HCT116 (cell line): ENCODE results near the gene ZRANB1. TPM values are rescaled to one million over a fixed set of nuclear protein-coding genes. Genes with fewer than 3 reads are reported as not detected.

Experiments used
- ATAC-seq: fragments of 200-7000 bp; cut with Tn5 transposase; 2 replicates; pipeline ENCODE4 v1.9.1; 2020; ENCODE audit warnings: mild to moderate bottlenecking, moderate library complexity
- BruUV-seq: library from RNA; stranded (reverse); fragments of 400-500 nt; replicated peaks from 2 replicates; lab custom pipeline; 2021; lab: Mats Ljungman, UMichigan
- CTCF ChIA-PET: fragments of 300-600 bp; sonication (Branson Sonifier 250); formaldehyde crosslinking; loops from one replicate; lab custom pipeline; 2021; ENCODE audit warnings: antibody characterized with exemption; lab: Charles Lee
- POLR2A ChIA-PET: fragments of 300-600, 350-600 bp; sonication (Branson Sonifier 250); formaldehyde crosslinking; loops from one replicate; lab custom pipeline; 2021; ENCODE audit warnings: antibody characterized with exemption; lab: Charles Lee
- RAD21 ChIA-PET, 2 experiments: fragments of 300-600 bp; sonication (Branson Sonifier 250); formaldehyde crosslinking; loops; one replicate each; lab custom pipeline; 2023; ENCODE audit warnings: low total read pairs in 2 of 2; ENCODE audit not compliant: uncharacterized antibody in 2 of 2, unreplicated experiment in 2 of 2, low non-redundant PET in 1 of 2; lab: Charles Lee
- DNase-seq: peaks from one replicate; pipeline ENCODE4 v3.0.0-alpha.2; 2010; ENCODE audit warnings: low read depth, low spot score
- H2AFZ ChIP-seq: fragments of 200-600 bp; shearing (Covaris generic), sonication (generic); 2 replicates; pipeline ENCODE4 v1.6.1; 2017; ENCODE audit warnings: low read depth, mixed run types, mixed read lengths, antibody characterized with exemption, low read length; ENCODE audit not compliant: poor library complexity, severe bottlenecking
- H3K27ac ChIP-seq: 2 replicates; pipeline ENCODE4 v1.5.1; 2012; ENCODE audit warnings: low read depth, low read length
- H3K27me3 ChIP-seq: fragments of 200-600 bp; sonication (generic); 2 replicates; pipeline ENCODE4 v1.6.1; 2016; ENCODE audit warnings: mixed run types, low read length, mixed read lengths; ENCODE audit not compliant: insufficient read depth
- H3K36me3 ChIP-seq, 2 experiments: fragments of 200-500 bp in 1 of 2; fragments of 200-600 bp in 1 of 2; sonication (Bioruptor generic) in 1 of 2; sonication (generic) in 1 of 2; 2 replicates each; pipeline versions ENCODE4 v1.5.1 to v1.6.1; 2014 to 2016; ENCODE audit warnings: low read length in 2 of 2, inconsistent platforms in 1 of 2, mixed read lengths in 1 of 2, mixed run types in 1 of 2; ENCODE audit not compliant: insufficient read depth in 2 of 2, control insufficient read depth in 1 of 2
- H3K4me1 ChIP-seq, 2 experiments: fragments of 200-600 bp in 1 of 2; sonication (generic) in 1 of 2; 2 replicates each; pipeline versions ENCODE4 v1.5.1 to v1.6.1; 2012 to 2017; ENCODE audit warnings: low read length in 2 of 2, inconsistent platforms in 1 of 2, mild to moderate bottlenecking in 1 of 2, mixed read lengths in 1 of 2, mixed run types in 1 of 2, moderate library complexity in 1 of 2; ENCODE audit not compliant: insufficient read depth in 2 of 2, control insufficient read depth in 1 of 2
- H3K4me2 ChIP-seq: fragments of 200-600 bp; sonication (generic); 2 replicates; pipeline ENCODE4 v1.6.1; 2017; ENCODE audit warnings: mixed run types, low read length, mixed read lengths
- H3K4me3 ChIP-seq, 2 experiments: fragments of 200-600 bp in 1 of 2; sonication (generic) in 1 of 2; replicated peaks in 1 of 2; 2 replicates each; pipeline ENCODE4 v1.5.1; 2011 to 2016; ENCODE audit warnings: low read length in 2 of 2, control low read depth in 1 of 2, low read depth in 1 of 2, mild to moderate bottlenecking in 1 of 2, mixed read lengths in 1 of 2, mixed run types in 1 of 2
- H3K79me2 ChIP-seq: fragments of 200-600 bp; sonication (generic); 2 replicates; pipeline ENCODE4 v1.6.1; 2017; ENCODE audit warnings: mild to moderate bottlenecking, mixed run types, low read length, moderate library complexity, mixed read lengths; ENCODE audit not compliant: insufficient read depth
- H3K9ac ChIP-seq: fragments of 200-600 bp; sonication (generic); 2 replicates; pipeline ENCODE4 v1.6.1; 2016; ENCODE audit warnings: low read length, mixed read lengths
- H3K9me2 ChIP-seq: fragments of 200-600 bp; sonication (generic), shearing (Covaris generic); 2 replicates; pipeline ENCODE4 v1.6.1; 2017; ENCODE audit warnings: mixed run types, mild to moderate bottlenecking, moderate library complexity; ENCODE audit not compliant: insufficient read depth
- H3K9me3 ChIP-seq, 2 experiments: fragments of 200-500 bp in 1 of 2; fragments of 200-600 bp in 1 of 2; sonication (Bioruptor generic) in 1 of 2; sonication (generic) in 1 of 2; 2 replicates each; pipeline ENCODE4 v1.6.1; 2014 to 2017; ENCODE audit warnings: low read length in 2 of 2, mixed read lengths in 2 of 2, inconsistent platforms in 1 of 2, low read depth in 1 of 2, mild to moderate bottlenecking in 1 of 2, mixed run types in 1 of 2, moderate library complexity in 1 of 2; ENCODE audit not compliant: control insufficient read depth in 1 of 2, insufficient read depth in 1 of 2
- H4K20me1 ChIP-seq: fragments of 200-600 bp; sonication (generic), shearing (Covaris generic); 2 replicates; pipeline ENCODE4 v1.6.1; 2017; ENCODE audit warnings: mixed run types, mild to moderate bottlenecking, moderate library complexity; ENCODE audit not compliant: insufficient read depth
- CBX3 ChIP-seq: IDR thresholded peaks from 2 replicates; pipeline ENCODE4 v1.6.1; 2012; ENCODE audit warnings: low read depth
- EGR1 ChIP-seq: IDR thresholded peaks from 2 replicates; pipeline ENCODE4 v1.6.1; 2012; ENCODE audit warnings: low read depth
- ELF1 ChIP-seq: IDR thresholded peaks from 2 replicates; pipeline ENCODE4 v1.6.1; 2012; ENCODE audit warnings: low read depth, borderline replicate concordance
- EZH2 ChIP-seq: fragments of 200-600 bp; sonication (generic); IDR thresholded peaks from 2 replicates; pipeline ENCODE4 v1.6.1; 2017; ENCODE audit warnings: antibody characterized with exemption, mixed run types
- EZH2phosphoT487 ChIP-seq: fragments of 200-600 bp; IDR thresholded peaks from 2 replicates; pipeline ENCODE4 v1.6.1; 2018; ENCODE audit warnings: antibody characterized with exemption, borderline replicate concordance
- FOSL1 ChIP-seq: IDR thresholded peaks from 2 replicates; pipeline ENCODE4 v1.6.1; 2012; ENCODE audit warnings: low read depth
- JUND ChIP-seq: IDR thresholded peaks from 2 replicates; pipeline ENCODE4 v1.6.1; 2012
- POLR2A ChIP-seq: IDR thresholded peaks from 2 replicates; pipeline ENCODE4 v1.7.0; 2011; ENCODE audit warnings: borderline replicate concordance; ENCODE audit not compliant: insufficient read depth, insufficient read length; ENCODE audit errors: extremely low read depth
- POLR2AphosphoS5 ChIP-seq: IDR thresholded peaks from 2 replicates; pipeline ENCODE4 v1.6.1; 2011; ENCODE audit warnings: mild to moderate bottlenecking, low read depth, low read length, moderate library complexity
- RAD21 ChIP-seq: IDR thresholded peaks from 2 replicates; pipeline ENCODE4 v1.6.1; 2012; ENCODE audit warnings: low read depth, mild to moderate bottlenecking
- SP1 ChIP-seq: IDR thresholded peaks from 2 replicates; pipeline ENCODE4 v1.6.1; 2012; ENCODE audit warnings: low read depth
- SRF ChIP-seq: IDR thresholded peaks from 2 replicates; pipeline ENCODE4 v1.6.1; 2012; ENCODE audit warnings: low read depth
- TCF7L2 ChIP-seq: IDR thresholded peaks from 2 replicates; pipeline ENCODE4 v1.7.0; 2011; ENCODE audit warnings: borderline replicate concordance, inconsistent platforms; ENCODE audit not compliant: insufficient read depth, insufficient read length; ENCODE audit errors: extremely low read depth
- YY1 ChIP-seq: IDR thresholded peaks from 2 replicates; pipeline ENCODE4 v1.6.1; 2011; ENCODE audit warnings: low read length, low read depth, moderate library complexity, mild to moderate bottlenecking; ENCODE audit not compliant: insufficient replicate concordance; ENCODE audit errors: extremely low read depth
- ZNF274 ChIP-seq: fragments of 200-500 bp; sonication (Bioruptor generic); IDR thresholded peaks from 2 replicates; pipeline ENCODE4 v1.6.1; 2014; ENCODE audit warnings: mild to moderate bottlenecking, low read depth, low read length, inconsistent platforms
- intact Hi-C: fragments of 100-400 bp; cut with micrococcal nuclease; formaldehyde crosslinking; loops from 2 replicates; pipeline ENCODE4 v1.10.0; 2022
- total RNA-seq: library from RNA; stranded (reverse); gene quantifications from one replicate; pipeline ENCODE4 v1.2.1, GENCODE V29; 2021; ENCODE audit not compliant: unreplicated experiment
- TF ChIP-seq, protein P1 (sequence below): IDR thresholded peaks from 2 replicates; pipeline ENCODE4 v1.6.1; 2012; ENCODE audit warnings: low read depth
- TF ChIP-seq, protein P2 (sequence below): IDR thresholded peaks from 2 replicates; pipeline ENCODE4 v1.6.1; 2012
- TF ChIP-seq, protein P3 (sequence below), 3 experiments: fragments of 200-600 bp in 1 of 3; sonication (generic) in 1 of 3; IDR thresholded peaks in 2 of 3; conservative IDR thresholded peaks in 1 of 3; 2 replicates each; pipeline ENCODE4 v1.5.1; 2012 to 2017; ENCODE audit warnings: low read depth in 2 of 3, low read length in 2 of 3, antibody characterized with exemption in 1 of 3, borderline replicate concordance in 1 of 3, control low read depth in 1 of 3, mild to moderate bottlenecking in 1 of 3, mixed read lengths in 1 of 3, mixed run types in 1 of 3, moderate library complexity in 1 of 3; ENCODE audit not compliant: insufficient read depth in 1 of 3
- TF ChIP-seq, protein P4 (sequence below): IDR thresholded peaks from 2 replicates; pipeline ENCODE4 v1.6.1; 2011; ENCODE audit warnings: mild to moderate bottlenecking, low read length, moderate library complexity; ENCODE audit not compliant: insufficient replicate concordance; ENCODE audit errors: extremely low read depth

Gene ZRANB1
- total RNA-seq, 1 experiment from 2014 or later = 23.9 TPM

DNA sequence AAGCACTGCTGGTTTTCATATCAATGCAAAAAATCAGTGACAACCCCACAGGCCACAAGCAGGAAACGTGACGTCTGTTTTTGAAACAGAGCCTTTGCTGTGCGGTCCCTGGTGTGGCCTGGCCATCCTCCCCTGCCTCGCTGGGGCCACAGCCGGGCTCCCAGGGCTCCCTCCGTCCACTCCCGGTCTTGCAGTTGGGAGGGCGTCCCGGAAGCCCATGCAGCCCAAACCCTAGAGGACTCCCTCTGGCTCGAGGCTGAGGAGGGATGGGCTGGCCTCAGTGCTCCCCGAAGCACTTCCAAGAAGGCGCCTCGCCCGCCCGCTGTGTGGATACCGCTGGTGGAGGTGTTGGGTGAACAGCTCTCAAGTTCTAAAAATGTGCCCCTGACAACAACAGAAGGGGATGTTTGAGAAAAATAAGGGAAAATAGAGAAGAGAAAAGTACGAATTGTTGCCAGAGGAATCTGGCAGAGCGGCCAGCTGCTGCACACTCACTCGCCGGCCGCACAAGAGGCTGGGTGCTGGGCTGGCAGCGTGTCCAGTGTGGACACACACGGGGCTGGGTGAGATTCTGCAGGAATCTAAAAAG lies 73.5 kb downstream of the ZRANB1 start:
- Histone ChIP-seq H4K20me1 (peaks cover 3% of the 10 kb centered on the region; the same call in 1 of the 2 replicates), H2AFZ (no peak overlapping the region), H3K79me2 (peaks cover 80% of the 10 kb centered on the region), H3K4me3 (no peak overlapping the region), H3K9ac (no peak overlapping the region), H3K9me3 (no peaks in the 10 kb centered on the region), H3K27ac (no peak overlapping the region), H3K4me2 (no peak overlapping the region), H3K27me3 (no peaks in the 10 kb centered on the region), H3K36me3 (no peaks in the 10 kb centered on the region), H3K4me1 (0 out of 4 replicates have a peak, but pooled peaks cover 0 to under 1% of the 10 kb centered on the region in 2 experiments), H3K9me2 (no peaks in the 10 kb centered on the region)
- TF ChIP-seq ZNF274 (no peak), EZH2phosphoT487 (no peak), SP1 (no peak), EGR1 (no peak), RAD21 (no peak), CBX3 (no peak), YY1 (no peak), SRF (no peak), POLR2A (no peak), FOSL1 (no peak), TCF7L2 (no peak), POLR2AphosphoS5 (no peak), ELF1 (no peak), EZH2 (no peak), JUND (no peak)
- TF ChIP-seq, protein P1, sequence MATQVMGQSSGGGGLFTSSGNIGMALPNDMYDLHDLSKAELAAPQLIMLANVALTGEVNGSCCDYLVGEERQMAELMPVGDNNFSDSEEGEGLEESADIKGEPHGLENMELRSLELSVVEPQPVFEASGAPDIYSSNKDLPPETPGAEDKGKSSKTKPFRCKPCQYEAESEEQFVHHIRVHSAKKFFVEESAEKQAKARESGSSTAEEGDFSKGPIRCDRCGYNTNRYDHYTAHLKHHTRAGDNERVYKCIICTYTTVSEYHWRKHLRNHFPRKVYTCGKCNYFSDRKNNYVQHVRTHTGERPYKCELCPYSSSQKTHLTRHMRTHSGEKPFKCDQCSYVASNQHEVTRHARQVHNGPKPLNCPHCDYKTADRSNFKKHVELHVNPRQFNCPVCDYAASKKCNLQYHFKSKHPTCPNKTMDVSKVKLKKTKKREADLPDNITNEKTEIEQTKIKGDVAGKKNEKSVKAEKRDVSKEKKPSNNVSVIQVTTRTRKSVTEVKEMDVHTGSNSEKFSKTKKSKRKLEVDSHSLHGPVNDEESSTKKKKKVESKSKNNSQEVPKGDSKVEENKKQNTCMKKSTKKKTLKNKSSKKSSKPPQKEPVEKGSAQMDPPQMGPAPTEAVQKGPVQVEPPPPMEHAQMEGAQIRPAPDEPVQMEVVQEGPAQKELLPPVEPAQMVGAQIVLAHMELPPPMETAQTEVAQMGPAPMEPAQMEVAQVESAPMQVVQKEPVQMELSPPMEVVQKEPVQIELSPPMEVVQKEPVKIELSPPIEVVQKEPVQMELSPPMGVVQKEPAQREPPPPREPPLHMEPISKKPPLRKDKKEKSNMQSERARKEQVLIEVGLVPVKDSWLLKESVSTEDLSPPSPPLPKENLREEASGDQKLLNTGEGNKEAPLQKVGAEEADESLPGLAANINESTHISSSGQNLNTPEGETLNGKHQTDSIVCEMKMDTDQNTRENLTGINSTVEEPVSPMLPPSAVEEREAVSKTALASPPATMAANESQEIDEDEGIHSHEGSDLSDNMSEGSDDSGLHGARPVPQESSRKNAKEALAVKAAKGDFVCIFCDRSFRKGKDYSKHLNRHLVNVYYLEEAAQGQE = no peak
- TF ChIP-seq, protein P2, sequence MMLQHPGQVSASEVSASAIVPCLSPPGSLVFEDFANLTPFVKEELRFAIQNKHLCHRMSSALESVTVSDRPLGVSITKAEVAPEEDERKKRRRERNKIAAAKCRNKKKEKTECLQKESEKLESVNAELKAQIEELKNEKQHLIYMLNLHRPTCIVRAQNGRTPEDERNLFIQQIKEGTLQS = no peak
- TF ChIP-seq, protein P3, sequence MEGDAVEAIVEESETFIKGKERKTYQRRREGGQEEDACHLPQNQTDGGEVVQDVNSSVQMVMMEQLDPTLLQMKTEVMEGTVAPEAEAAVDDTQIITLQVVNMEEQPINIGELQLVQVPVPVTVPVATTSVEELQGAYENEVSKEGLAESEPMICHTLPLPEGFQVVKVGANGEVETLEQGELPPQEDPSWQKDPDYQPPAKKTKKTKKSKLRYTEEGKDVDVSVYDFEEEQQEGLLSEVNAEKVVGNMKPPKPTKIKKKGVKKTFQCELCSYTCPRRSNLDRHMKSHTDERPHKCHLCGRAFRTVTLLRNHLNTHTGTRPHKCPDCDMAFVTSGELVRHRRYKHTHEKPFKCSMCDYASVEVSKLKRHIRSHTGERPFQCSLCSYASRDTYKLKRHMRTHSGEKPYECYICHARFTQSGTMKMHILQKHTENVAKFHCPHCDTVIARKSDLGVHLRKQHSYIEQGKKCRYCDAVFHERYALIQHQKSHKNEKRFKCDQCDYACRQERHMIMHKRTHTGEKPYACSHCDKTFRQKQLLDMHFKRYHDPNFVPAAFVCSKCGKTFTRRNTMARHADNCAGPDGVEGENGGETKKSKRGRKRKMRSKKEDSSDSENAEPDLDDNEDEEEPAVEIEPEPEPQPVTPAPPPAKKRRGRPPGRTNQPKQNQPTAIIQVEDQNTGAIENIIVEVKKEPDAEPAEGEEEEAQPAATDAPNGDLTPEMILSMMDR (IDR thresholded peaks at IDR 0.05 in 2 of 3, conservative IDR thresholded peaks at IDR 0.05 in 1 of 3; ENCODE audit: borderline replicate concordance in 1 of 3, insufficient read depth in 1 of 3, low read depth in 2 of 3, low read length in 2 of 3) = no peak
- TF ChIP-seq, protein P4, sequence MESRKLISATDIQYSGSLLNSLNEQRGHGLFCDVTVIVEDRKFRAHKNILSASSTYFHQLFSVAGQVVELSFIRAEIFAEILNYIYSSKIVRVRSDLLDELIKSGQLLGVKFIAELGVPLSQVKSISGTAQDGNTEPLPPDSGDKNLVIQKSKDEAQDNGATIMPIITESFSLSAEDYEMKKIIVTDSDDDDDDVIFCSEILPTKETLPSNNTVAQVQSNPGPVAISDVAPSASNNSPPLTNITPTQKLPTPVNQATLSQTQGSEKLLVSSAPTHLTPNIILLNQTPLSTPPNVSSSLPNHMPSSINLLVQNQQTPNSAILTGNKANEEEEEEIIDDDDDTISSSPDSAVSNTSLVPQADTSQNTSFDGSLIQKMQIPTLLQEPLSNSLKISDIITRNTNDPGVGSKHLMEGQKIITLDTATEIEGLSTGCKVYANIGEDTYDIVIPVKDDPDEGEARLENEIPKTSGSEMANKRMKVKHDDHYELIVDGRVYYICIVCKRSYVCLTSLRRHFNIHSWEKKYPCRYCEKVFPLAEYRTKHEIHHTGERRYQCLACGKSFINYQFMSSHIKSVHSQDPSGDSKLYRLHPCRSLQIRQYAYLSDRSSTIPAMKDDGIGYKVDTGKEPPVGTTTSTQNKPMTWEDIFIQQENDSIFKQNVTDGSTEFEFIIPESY = no peak
- CTCF ChIA-PET = interaction anchor here (1.6 kb wide), 1 partner anchor 32 kb away, joined by 3 read pairs; no protein-coding TSS in a partner anchor
- DNase-seq = no peak
- POLR2A ChIA-PET = no interaction called here
- RAD21 ChIA-PET = no interaction called here
- no peak for ATAC-seq
- intact Hi-C loops = no loop called here
- no TSS peak for BruUV-seq
